Measurements from ENCODE around the gene RGS3. TPM values are rescaled to one million over a fixed set of nuclear protein-coding genes. Genes with fewer than 3 reads are reported as not detected.

Gene RGS3
- total RNA-seq, 1 experiment from 2014 or later, result 16.6 TPM

DNA sequence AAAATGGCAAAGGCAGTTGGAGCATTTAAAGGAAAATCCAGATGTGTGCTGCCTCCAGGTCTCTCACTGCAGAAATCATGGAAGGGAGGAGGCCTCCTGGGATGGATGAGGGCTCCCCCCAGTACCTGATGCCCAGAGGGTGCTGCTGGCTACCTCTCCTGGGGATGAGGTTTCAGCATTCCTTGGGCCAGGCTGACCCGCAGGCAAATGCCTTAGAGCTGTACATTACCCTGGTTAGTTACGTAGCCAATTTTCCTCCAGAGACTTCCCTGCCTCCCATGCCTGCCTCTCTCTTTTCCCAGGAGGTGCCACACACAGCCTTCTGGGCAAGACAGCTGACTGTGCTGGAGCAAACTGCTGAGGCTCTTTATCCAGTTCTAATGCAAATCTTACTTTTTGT, 65.3 kb downstream of the RGS3 start:
- H3K4me1 Mint-ChIP-seq, result peaks cover 15% of the 10 kb centered on the region
- no peak overlapping the region for H3K4me3 Mint-ChIP-seq
- no peaks in the 10 kb centered on the region for H3K36me3 Mint-ChIP-seq
- no peaks in the 10 kb centered on the region for H3K9me3 Mint-ChIP-seq
- DNase-seq (ENCODE audit: low spot score) (no peak), ATAC-seq (no peak)
- CTCF ChIA-PET, result interaction anchor here (1.2 kb wide), 1 partner anchor 63 kb away, joined by 3 read pairs; no protein-coding TSS in a partner anchor
- no peak overlapping the region for H3K27ac Mint-ChIP-seq
- no peaks in the 10 kb centered on the region for H3K27me3 Mint-ChIP-seq (ENCODE audit: low read depth)
- TF ChIP-seq HMGA2 (CRISPR knock-in tag; IDR thresholded peaks at IDR 0.05) (no peak), RELA (CRISPR knock-in tag; IDR thresholded peaks at IDR 0.05; ENCODE audit: borderline replicate concordance) (no peak), TP53 (CRISPR knock-in tag; IDR thresholded peaks at IDR 0.05) (no peak), NR2C2 (CRISPR knock-in tag; IDR thresholded peaks at IDR 0.05) (no peak), TEAD4 (CRISPR knock-in tag; IDR thresholded peaks at IDR 0.05) (no peak), NR1H2 (CRISPR knock-in tag; IDR thresholded peaks at IDR 0.05) (no peak), IRF2 (CRISPR knock-in tag; IDR thresholded peaks at IDR 0.05; ENCODE audit: borderline replicate concordance, low read depth) (no peak), RORB (CRISPR knock-in tag; IDR thresholded peaks at IDR 0.05) (no peak), PRRX2 (CRISPR knock-in tag; IDR thresholded peaks at IDR 0.05) (no peak)
- TF ChIP-seq, protein P1, sequence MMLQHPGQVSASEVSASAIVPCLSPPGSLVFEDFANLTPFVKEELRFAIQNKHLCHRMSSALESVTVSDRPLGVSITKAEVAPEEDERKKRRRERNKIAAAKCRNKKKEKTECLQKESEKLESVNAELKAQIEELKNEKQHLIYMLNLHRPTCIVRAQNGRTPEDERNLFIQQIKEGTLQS (CRISPR knock-in tag; conservative IDR thresholded peaks at IDR 0.05), result no peak
- TF ChIP-seq, protein P2, sequence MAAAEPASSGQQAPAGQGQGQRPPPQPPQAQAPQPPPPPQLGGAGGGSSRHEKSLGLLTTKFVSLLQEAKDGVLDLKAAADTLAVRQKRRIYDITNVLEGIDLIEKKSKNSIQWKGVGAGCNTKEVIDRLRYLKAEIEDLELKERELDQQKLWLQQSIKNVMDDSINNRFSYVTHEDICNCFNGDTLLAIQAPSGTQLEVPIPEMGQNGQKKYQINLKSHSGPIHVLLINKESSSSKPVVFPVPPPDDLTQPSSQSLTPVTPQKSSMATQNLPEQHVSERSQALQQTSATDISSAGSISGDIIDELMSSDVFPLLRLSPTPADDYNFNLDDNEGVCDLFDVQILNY (CRISPR knock-in tag; IDR thresholded peaks at IDR 0.05), result no peak
- TF ChIP-seq, protein P3, sequence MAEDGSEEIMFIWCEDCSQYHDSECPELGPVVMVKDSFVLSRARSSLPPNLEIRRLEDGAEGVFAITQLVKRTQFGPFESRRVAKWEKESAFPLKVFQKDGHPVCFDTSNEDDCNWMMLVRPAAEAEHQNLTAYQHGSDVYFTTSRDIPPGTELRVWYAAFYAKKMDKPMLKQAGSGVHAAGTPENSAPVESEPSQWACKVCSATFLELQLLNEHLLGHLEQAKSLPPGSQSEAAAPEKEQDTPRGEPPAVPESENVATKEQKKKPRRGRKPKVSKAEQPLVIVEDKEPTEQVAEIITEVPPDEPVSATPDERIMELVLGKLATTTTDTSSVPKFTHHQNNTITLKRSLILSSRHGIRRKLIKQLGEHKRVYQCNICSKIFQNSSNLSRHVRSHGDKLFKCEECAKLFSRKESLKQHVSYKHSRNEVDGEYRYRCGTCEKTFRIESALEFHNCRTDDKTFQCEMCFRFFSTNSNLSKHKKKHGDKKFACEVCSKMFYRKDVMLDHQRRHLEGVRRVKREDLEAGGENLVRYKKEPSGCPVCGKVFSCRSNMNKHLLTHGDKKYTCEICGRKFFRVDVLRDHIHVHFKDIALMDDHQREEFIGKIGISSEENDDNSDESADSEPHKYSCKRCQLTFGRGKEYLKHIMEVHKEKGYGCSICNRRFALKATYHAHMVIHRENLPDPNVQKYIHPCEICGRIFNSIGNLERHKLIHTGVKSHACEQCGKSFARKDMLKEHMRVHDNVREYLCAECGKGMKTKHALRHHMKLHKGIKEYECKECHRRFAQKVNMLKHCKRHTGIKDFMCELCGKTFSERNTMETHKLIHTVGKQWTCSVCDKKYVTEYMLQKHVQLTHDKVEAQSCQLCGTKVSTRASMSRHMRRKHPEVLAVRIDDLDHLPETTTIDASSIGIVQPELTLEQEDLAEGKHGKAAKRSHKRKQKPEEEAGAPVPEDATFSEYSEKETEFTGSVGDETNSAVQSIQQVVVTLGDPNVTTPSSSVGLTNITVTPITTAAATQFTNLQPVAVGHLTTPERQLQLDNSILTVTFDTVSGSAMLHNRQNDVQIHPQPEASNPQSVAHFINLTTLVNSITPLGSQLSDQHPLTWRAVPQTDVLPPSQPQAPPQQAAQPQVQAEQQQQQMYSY (CRISPR knock-in tag; IDR thresholded peaks at IDR 0.05), result no peak
- TF ChIP-seq, protein P4, sequence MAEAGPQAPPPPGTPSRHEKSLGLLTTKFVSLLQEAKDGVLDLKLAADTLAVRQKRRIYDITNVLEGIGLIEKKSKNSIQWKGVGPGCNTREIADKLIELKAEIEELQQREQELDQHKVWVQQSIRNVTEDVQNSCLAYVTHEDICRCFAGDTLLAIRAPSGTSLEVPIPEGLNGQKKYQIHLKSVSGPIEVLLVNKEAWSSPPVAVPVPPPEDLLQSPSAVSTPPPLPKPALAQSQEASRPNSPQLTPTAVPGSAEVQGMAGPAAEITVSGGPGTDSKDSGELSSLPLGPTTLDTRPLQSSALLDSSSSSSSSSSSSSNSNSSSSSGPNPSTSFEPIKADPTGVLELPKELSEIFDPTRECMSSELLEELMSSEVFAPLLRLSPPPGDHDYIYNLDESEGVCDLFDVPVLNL (CRISPR knock-in tag; IDR thresholded peaks at IDR 0.05; ENCODE audit: borderline replicate concordance, low read depth), result no peak
- TF ChIP-seq, protein P5, sequence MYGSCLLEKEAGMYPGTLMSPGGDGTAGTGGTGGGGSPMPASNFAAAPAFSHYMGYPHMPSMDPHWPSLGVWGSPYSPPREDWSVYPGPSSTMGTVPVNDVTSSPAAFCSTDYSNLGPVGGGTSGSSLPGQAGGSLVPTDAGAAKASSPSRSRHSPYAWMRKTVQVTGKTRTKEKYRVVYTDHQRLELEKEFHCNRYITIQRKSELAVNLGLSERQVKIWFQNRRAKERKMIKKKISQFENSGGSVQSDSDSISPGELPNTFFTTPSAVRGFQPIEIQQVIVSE (CRISPR knock-in tag; IDR thresholded peaks at IDR 0.05; ENCODE audit: borderline replicate concordance), result no peak
- TF ChIP-seq, protein P6, sequence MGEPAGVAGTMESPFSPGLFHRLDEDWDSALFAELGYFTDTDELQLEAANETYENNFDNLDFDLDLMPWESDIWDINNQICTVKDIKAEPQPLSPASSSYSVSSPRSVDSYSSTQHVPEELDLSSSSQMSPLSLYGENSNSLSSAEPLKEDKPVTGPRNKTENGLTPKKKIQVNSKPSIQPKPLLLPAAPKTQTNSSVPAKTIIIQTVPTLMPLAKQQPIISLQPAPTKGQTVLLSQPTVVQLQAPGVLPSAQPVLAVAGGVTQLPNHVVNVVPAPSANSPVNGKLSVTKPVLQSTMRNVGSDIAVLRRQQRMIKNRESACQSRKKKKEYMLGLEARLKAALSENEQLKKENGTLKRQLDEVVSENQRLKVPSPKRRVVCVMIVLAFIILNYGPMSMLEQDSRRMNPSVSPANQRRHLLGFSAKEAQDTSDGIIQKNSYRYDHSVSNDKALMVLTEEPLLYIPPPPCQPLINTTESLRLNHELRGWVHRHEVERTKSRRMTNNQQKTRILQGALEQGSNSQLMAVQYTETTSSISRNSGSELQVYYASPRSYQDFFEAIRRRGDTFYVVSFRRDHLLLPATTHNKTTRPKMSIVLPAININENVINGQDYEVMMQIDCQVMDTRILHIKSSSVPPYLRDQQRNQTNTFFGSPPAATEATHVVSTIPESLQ (CRISPR knock-in tag; IDR thresholded peaks at IDR 0.05), result no peak
- POLR2A ChIA-PET, result no interaction called here

DNA sequence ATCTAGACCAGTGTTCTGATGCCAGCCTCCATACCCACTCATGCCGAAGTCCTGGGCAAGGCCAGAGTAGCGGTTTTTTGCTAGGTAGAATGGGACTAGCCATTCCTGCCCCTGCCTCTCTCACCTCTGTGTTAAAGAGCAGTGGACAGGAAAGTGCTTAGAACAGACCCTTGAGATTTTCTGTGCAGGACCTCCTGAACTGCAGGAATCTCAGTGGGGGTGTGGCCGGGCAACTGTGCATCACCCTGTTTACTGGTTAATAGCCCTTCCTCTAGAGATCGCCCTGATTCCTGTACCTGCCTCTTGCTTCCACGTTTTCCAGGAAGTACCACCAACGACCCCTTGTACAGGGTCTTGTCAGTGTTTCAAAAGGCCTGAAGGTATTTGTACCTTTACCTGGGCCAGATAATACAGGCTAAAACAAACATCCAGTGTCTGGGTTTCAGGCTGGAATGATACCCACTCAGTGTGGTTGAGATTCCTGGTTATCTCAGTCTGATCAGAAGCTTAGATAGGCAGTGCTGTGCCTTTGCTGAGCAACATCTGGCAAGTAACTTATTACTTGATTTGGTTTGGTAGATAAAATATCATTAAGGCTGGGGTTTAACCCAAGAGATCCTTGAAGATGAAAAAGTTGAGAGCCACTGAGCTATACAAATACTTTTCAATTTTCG, 65.9 kb downstream of the RGS3 start:
- POLR2A ChIA-PET, result no interaction called here
- no peak overlapping the region for H3K4me3 Mint-ChIP-seq
- TF ChIP-seq ZNF219 (CRISPR knock-in tag; IDR thresholded peaks at IDR 0.05; ENCODE audit: borderline replicate concordance), result no peak
- TF ChIP-seq, protein P7, sequence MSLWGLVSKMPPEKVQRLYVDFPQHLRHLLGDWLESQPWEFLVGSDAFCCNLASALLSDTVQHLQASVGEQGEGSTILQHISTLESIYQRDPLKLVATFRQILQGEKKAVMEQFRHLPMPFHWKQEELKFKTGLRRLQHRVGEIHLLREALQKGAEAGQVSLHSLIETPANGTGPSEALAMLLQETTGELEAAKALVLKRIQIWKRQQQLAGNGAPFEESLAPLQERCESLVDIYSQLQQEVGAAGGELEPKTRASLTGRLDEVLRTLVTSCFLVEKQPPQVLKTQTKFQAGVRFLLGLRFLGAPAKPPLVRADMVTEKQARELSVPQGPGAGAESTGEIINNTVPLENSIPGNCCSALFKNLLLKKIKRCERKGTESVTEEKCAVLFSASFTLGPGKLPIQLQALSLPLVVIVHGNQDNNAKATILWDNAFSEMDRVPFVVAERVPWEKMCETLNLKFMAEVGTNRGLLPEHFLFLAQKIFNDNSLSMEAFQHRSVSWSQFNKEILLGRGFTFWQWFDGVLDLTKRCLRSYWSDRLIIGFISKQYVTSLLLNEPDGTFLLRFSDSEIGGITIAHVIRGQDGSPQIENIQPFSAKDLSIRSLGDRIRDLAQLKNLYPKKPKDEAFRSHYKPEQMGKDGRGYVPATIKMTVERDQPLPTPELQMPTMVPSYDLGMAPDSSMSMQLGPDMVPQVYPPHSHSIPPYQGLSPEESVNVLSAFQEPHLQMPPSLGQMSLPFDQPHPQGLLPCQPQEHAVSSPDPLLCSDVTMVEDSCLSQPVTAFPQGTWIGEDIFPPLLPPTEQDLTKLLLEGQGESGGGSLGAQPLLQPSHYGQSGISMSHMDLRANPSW (CRISPR knock-in tag; conservative IDR thresholded peaks at IDR 0.05; ENCODE audit: low read depth), result no peak
- TF ChIP-seq, protein P8, sequence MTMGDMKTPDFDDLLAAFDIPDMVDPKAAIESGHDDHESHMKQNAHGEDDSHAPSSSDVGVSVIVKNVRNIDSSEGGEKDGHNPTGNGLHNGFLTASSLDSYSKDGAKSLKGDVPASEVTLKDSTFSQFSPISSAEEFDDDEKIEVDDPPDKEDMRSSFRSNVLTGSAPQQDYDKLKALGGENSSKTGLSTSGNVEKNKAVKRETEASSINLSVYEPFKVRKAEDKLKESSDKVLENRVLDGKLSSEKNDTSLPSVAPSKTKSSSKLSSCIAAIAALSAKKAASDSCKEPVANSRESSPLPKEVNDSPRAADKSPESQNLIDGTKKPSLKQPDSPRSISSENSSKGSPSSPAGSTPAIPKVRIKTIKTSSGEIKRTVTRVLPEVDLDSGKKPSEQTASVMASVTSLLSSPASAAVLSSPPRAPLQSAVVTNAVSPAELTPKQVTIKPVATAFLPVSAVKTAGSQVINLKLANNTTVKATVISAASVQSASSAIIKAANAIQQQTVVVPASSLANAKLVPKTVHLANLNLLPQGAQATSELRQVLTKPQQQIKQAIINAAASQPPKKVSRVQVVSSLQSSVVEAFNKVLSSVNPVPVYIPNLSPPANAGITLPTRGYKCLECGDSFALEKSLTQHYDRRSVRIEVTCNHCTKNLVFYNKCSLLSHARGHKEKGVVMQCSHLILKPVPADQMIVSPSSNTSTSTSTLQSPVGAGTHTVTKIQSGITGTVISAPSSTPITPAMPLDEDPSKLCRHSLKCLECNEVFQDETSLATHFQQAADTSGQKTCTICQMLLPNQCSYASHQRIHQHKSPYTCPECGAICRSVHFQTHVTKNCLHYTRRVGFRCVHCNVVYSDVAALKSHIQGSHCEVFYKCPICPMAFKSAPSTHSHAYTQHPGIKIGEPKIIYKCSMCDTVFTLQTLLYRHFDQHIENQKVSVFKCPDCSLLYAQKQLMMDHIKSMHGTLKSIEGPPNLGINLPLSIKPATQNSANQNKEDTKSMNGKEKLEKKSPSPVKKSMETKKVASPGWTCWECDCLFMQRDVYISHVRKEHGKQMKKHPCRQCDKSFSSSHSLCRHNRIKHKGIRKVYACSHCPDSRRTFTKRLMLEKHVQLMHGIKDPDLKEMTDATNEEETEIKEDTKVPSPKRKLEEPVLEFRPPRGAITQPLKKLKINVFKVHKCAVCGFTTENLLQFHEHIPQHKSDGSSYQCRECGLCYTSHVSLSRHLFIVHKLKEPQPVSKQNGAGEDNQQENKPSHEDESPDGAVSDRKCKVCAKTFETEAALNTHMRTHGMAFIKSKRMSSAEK (CRISPR knock-in tag; IDR thresholded peaks at IDR 0.05; ENCODE audit: borderline replicate concordance), result no peak

More for the DNA sequence above, 65.9 kb downstream of the RGS3 start:
- DNase-seq (ENCODE audit: low spot score) (no peak), ATAC-seq (no peak)
- CTCF ChIA-PET, result no interaction called here
- Mint-ChIP-seq H3K27ac (no peak overlapping the region), H3K27me3 (ENCODE audit: low read depth) (no peaks in the 10 kb centered on the region), H3K9me3 (no peaks in the 10 kb centered on the region), H3K36me3 (no peaks in the 10 kb centered on the region), H3K4me1 (peaks cover 15% of the 10 kb centered on the region)
